Neural progenitor cell (in vitro differentiated cells): ENCODE measurements around the gene ATAD3B. TPM values are rescaled to one million over a fixed set of nuclear protein-coding genes. Genes with fewer than 3 reads are reported as not detected.
"Not testable (repeated sequence)": the region's sequence is repeated elsewhere in the genome, so short reads cannot be mapped to it uniquely, and the experiment has no call there.

Experiments used
- DNase-seq: peaks from one replicate; pipeline ENCODE4 v3.0.0-alpha.2; 2016; ENCODE audit warnings: low spot score
- H2AFZ ChIP-seq: fragments of 200-600 bp; sonication (generic); replicated peaks from 2 replicates; pipeline ENCODE4 v1.6.1; 2016; ENCODE audit warnings: antibody characterized with exemption
- H3F3A ChIP-seq: fragments of 200-600 bp; sonication (generic); 2 replicates; pipeline ENCODE4 v1.6.1; 2016; ENCODE audit warnings: antibody characterized with exemption, low read depth
- H3K27ac ChIP-seq: fragments of 200-600 bp; sonication (generic); 2 replicates; pipeline ENCODE4 v1.5.1; 2016; ENCODE audit warnings: mild to moderate bottlenecking
- H3K27me3 ChIP-seq: fragments of 200-600 bp; sonication (generic); 2 replicates; pipeline ENCODE4 v1.6.1; 2016; ENCODE audit warnings: mild to moderate bottlenecking, moderate library complexity
- H3K36me3 ChIP-seq: fragments of 200-600 bp; sonication (generic); 2 replicates; pipeline ENCODE4 v1.5.1; 2016
- H3K4me1 ChIP-seq: fragments of 200-600 bp; sonication (generic); 2 replicates; pipeline ENCODE4 v1.6.1; 2016; ENCODE audit warnings: mixed run types
- H3K4me2 ChIP-seq: fragments of 200-600 bp; sonication (generic); 2 replicates; pipeline ENCODE4 v1.6.1; 2016
- H3K4me3 ChIP-seq: fragments of 200-600 bp; sonication (generic); 2 replicates; pipeline ENCODE4 v1.5.1; 2016
- H3K79me2 ChIP-seq: fragments of 200-600 bp; sonication (generic); 2 replicates; pipeline ENCODE4 v1.6.1; 2016; ENCODE audit warnings: low read depth
- H3K9ac ChIP-seq: fragments of 200-600 bp; sonication (generic); 2 replicates; pipeline ENCODE4 v1.6.1; 2016
- H3K9me3 ChIP-seq: fragments of 200-600 bp; sonication (generic); 2 replicates; pipeline ENCODE4 v1.5.1; 2016; ENCODE audit warnings: low read depth
- H4K20me1 ChIP-seq: fragments of 200-600 bp; sonication (generic); 2 replicates; pipeline ENCODE4 v1.6.1; 2016; ENCODE audit warnings: low read depth
- H3K27ac Mint-ChIP-seq: 3 replicates; pipeline ENCODE4 v1.8.0; 2021; ENCODE audit warnings: mixed read lengths
- H3K27me3 Mint-ChIP-seq: 2 replicates; pipeline ENCODE4 v1.8.0; 2022; ENCODE audit warnings: low read depth, mild to moderate bottlenecking, inconsistent platforms, moderate library complexity, mixed read lengths; ENCODE audit not compliant: insufficient read depth
- H3K36me3 Mint-ChIP-seq: 3 replicates; pipeline ENCODE4 v1.8.0; 2021; ENCODE audit warnings: mixed read lengths
- H3K4me1 Mint-ChIP-seq: 3 replicates; pipeline ENCODE4 v1.8.0; 2021; ENCODE audit warnings: mixed read lengths
- H3K4me3 Mint-ChIP-seq: 3 replicates; pipeline ENCODE4 v1.8.0; 2021; ENCODE audit warnings: mild to moderate bottlenecking, moderate library complexity, mixed read lengths
- H3K9me3 Mint-ChIP-seq: 3 replicates; pipeline ENCODE4 v1.8.0; 2020; ENCODE audit warnings: mixed read lengths
- EZH2 ChIP-seq: fragments of 200-600 bp; sonication (generic); IDR thresholded peaks from 2 replicates; pipeline ENCODE4 v1.6.1; 2017; ENCODE audit warnings: antibody characterized with exemption, mild to moderate bottlenecking, moderate library complexity
- EZH2phosphoT487 ChIP-seq: fragments of 200-600 bp; sonication (generic); IDR thresholded peaks from 2 replicates; pipeline ENCODE4 v1.6.1; 2017; ENCODE audit warnings: antibody characterized with exemption
- total RNA-seq: library from RNA; depleted of rRNA; stranded (reverse); fragments of >200 nt; gene quantifications from 2 replicates; pipeline ENCODE4 v1.2.3, GENCODE V29; 2015; ENCODE audit warnings: low replicate concordance
- TF ChIP-seq, protein P1 (sequence below): fragments of 200-600 bp; sonication (generic); IDR thresholded peaks from 2 replicates; pipeline ENCODE4 v1.5.1; 2017; ENCODE audit warnings: antibody characterized with exemption, mild to moderate bottlenecking

ATAD3B gene
- total RNA-seq, 1 donor from 2014 or later, result 9.3 TPM

DNA sequence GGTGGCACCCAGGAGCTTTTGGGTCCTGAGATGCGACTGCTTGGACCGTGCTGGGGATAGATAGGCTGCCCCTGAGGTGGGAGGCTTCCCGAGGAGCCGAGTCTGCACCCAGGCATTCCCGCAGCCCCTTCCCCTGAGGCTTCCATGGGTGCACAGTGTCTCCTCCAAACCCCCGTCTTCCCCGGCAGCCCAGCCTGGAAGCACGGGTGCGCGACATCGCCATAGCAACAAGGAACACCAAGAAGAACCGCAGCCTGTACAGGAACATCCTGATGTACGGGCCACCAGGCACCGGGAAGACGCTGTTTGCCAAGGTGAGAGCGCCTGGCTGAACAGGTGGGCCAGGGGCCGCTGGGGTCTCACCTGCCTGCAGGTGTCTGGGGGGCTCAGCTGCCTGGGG lies 52.1 kb downstream of the ATAD3B start:
- H4K20me1 ChIP-seq, H3K4me1 Mint-ChIP-seq, H3K36me3 Mint-ChIP-seq, H2AFZ ChIP-seq, H3K9ac ChIP-seq, DNase-seq, H3F3A ChIP-seq, H3K36me3 ChIP-seq, H3K27me3 ChIP-seq, H3K9me3 Mint-ChIP-seq, H3K27ac ChIP-seq, H3K4me3 Mint-ChIP-seq, H3K27me3 Mint-ChIP-seq, H3K79me2 ChIP-seq, H3K4me3 ChIP-seq, H3K9me3 ChIP-seq, H3K27ac Mint-ChIP-seq, H3K4me1 ChIP-seq, H3K4me2 ChIP-seq: not testable (repeated sequence)

DNA sequence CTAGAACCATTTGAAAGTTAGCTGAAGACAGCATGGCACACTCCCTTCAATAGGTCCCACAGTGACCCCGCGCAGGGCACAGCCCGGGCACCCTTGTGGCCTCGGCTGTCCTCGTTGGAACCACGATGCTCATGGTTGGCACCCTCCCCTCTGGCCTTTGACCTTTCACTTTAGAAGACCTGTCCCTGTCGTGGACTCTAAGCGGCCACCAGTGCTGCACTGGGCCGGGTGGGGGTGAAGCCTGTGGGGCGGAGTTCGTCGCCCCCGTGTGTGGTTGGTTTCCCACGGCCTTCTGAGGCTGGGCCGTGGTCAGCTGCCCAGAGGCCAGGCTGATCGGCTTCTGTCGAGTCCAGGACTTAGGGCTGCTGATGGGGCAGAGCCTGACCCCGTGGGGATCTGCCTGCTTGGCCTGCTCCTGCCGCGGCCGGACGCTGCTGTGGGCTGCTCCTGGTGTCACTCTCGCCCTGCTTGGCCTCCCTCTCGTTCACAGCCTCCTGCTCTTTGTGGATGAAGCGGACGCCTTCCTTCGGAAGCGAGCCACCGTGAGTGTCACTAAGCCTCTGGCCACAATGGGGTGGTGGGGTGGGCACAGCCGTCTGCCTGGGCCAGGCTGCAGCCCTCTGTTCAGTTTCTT lies 53.3 kb downstream of the ATAD3B start:
- H3K27me3 Mint-ChIP-seq, H3K9me3 Mint-ChIP-seq, H4K20me1 ChIP-seq, H3K4me2 ChIP-seq, H3K36me3 ChIP-seq, H3K27ac ChIP-seq, H3K4me1 Mint-ChIP-seq, DNase-seq, H3K4me3 ChIP-seq, H3K27me3 ChIP-seq, H2AFZ ChIP-seq, H3K9me3 ChIP-seq, H3F3A ChIP-seq, H3K27ac Mint-ChIP-seq, H3K9ac ChIP-seq, H3K36me3 Mint-ChIP-seq, H3K4me1 ChIP-seq, H3K79me2 ChIP-seq: not testable (repeated sequence)
- peak overlapping the region; percentile 48 for H3K4me3 Mint-ChIP-seq

DNA sequence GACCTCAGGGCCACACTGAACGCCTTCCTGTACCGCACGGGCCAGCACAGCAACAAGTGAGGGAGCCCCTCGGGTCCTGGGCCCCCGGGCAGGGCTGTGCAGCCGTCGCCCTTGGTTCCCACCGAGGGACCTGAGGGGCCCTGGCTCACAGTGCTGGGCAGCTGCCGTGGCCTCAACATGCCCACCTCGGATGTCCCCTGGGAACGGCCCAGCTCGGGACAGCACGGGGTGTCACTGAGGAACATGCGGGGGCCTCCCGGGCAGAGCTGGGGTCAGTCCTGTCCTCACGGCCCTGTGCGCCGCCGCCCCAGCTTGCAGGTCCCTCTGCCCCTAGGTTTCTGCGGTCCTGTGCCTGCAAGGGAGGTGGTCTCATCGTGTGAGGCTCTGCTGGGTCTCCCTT lies 54.9 kb downstream of the ATAD3B start:
- H3K4me1 Mint-ChIP-seq, H3K27me3 Mint-ChIP-seq, H3K4me1 ChIP-seq, H3K27ac Mint-ChIP-seq, H3K4me2 ChIP-seq, H3K4me3 ChIP-seq, DNase-seq, H3K27me3 ChIP-seq, H3K4me3 Mint-ChIP-seq, H3K27ac ChIP-seq, H3K9ac ChIP-seq, H3F3A ChIP-seq, H3K36me3 ChIP-seq, H2AFZ ChIP-seq, H4K20me1 ChIP-seq, H3K9me3 Mint-ChIP-seq, H3K79me2 ChIP-seq, H3K9me3 ChIP-seq: not testable (repeated sequence)
- H3K36me3 Mint-ChIP-seq, result peaks cover 11% of the 10 kb centered on the region

DNA sequence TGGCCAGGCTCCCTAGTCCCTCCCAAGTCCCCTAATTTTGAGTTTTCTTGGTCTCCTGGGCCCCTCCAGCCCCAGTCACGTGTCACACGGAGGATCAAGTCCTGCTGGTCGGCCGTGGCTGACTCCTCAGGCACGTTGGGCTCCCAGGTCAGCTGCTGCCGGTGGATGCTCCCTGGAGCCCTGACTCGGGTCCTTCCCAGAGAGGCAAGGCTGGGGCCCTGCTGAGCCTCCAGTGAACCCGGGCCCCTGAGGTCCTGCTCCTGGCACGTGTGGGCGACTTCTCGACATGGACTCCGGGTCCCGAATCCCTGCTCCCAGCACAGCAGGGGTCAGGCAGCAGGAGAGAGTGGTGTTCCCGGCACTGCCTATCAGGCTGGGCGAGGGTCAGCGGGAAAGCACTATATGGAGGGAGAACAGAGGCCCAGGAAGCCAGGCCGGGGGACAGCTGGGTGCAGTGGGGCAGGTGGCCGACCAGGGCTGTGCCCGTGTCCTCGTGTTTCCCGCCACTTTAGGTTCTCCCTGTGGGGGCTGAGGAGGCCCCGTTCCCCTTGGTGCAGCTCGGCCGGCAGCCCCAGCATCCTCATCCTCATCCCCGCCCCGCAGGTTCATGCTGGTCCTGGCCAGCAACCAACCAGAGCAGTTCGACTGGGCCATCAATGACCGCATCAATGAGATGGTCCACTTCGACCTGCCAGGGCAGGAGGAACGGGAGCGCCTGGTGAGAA lies 55.7 kb downstream of the ATAD3B start:
- Histone ChIP-seq H3K27ac (no peak overlapping the region), H3K4me2 (no peak overlapping the region), H2AFZ (no peak overlapping the region), H3K79me2 (no peaks in the 10 kb centered on the region), H3K27me3 (no peaks in the 10 kb centered on the region), H3K9me3 (no peaks in the 10 kb centered on the region), H4K20me1 (no peaks in the 10 kb centered on the region), H3F3A (no peaks in the 10 kb centered on the region), H3K36me3 (no peaks in the 10 kb centered on the region), H3K9ac (no peak overlapping the region), H3K4me3 (no peak overlapping the region), H3K4me1 (no peaks in the 10 kb centered on the region)
- Mint-ChIP-seq H3K27ac (no peak overlapping the region), H3K4me1 (no peaks in the 10 kb centered on the region), H3K9me3 (peaks cover 10% of the 10 kb centered on the region), H3K36me3 (peaks cover 16% of the 10 kb centered on the region), H3K4me3 (no peak overlapping the region), H3K27me3 (no peaks in the 10 kb centered on the region)
- DNase-seq, result no peak
- TF ChIP-seq EZH2 (no peak), EZH2phosphoT487 (no peak)
- TF ChIP-seq, protein P1, sequence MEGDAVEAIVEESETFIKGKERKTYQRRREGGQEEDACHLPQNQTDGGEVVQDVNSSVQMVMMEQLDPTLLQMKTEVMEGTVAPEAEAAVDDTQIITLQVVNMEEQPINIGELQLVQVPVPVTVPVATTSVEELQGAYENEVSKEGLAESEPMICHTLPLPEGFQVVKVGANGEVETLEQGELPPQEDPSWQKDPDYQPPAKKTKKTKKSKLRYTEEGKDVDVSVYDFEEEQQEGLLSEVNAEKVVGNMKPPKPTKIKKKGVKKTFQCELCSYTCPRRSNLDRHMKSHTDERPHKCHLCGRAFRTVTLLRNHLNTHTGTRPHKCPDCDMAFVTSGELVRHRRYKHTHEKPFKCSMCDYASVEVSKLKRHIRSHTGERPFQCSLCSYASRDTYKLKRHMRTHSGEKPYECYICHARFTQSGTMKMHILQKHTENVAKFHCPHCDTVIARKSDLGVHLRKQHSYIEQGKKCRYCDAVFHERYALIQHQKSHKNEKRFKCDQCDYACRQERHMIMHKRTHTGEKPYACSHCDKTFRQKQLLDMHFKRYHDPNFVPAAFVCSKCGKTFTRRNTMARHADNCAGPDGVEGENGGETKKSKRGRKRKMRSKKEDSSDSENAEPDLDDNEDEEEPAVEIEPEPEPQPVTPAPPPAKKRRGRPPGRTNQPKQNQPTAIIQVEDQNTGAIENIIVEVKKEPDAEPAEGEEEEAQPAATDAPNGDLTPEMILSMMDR, result no peak
